T-helper 2 cell (primary cell): Measurements from ENCODE around the gene MXRA8.
A peak's percentile ranks its signal among the peaks of the same experiment; 100 is the strongest.

Source experiments
- DNase-seq, 5 experiments: peaks; one replicate each; pipeline versions ENCODE4 v3.0.0 to v3.0.0-alpha.2; 2012 to 2022

Gene MXRA8

GRCh38 chr1:1333551-1334241, 24.7 kb downstream of the MXRA8 start:
- no peak for DNase-seq

GRCh38 chr1:1332774-1333480, 25.4 kb downstream of the MXRA8 start:
- no peak for DNase-seq

- DNase-seq = no peak
These were observed 26.2 kb downstream of the MXRA8 start for GRCh38 chr1:1332031-1332755.

GRCh38 chr1:1331068-1331965, 27.0 kb downstream of the MXRA8 start, which contains the start of gene TAS1R3:
TSS of gene TAS1R3 (plus strand) at chr1:1331280. CDS start at chr1:1331346, 66 bp downstream.
- no peak for DNase-seq

GRCh38 chr1:1330366-1331067, 27.8 kb downstream of the MXRA8 start:
- DNase-seq = no peak

GRCh38 chr1:1329304-1330210, 28.8 kb downstream of the MXRA8 start:
- no peak for DNase-seq

GRCh38 chr1:1328254-1328653, 30.1 kb downstream of the MXRA8 start:
- DNase-seq = no peak

- no peak for DNase-seq
These were observed 31.1 kb downstream of the MXRA8 start for GRCh38 chr1:1327291-1327690.

GRCh38 chr1:1326075-1326605, 32.2 kb downstream of the MXRA8 start:
- DNase-seq = no peak

GRCh38 chr1:1325288-1326074, 32.9 kb downstream of the MXRA8 start:
- DNase-seq = no peak

GRCh38 chr1:1324524-1325287, 33.6 kb downstream of the MXRA8 start, which contains the start of the genes CPTP and INTS11:
TSS of gene CPTP (plus strand) at chr1:1324802. CDS start at chr1:1326911, 2,109 bp downstream.
TSS of gene INTS11 (minus strand) at chr1:1324660. CDS start at chr1:1324608, 52 bp downstream.
- DNase-seq = peak; percentile 91 to 96 (median 95)

GRCh38 chr1:1324084-1324523, 34.3 kb downstream of the MXRA8 start:
- DNase-seq = no peak

- no peak for DNase-seq
These were observed 35.4 kb downstream of the MXRA8 start for GRCh38 chr1:1322952-1323351.

GRCh38 chr1:1322418-1322817, 35.9 kb downstream of the MXRA8 start:
- DNase-seq = no peak

- DNase-seq = no peak
These were observed 36.9 kb downstream of the MXRA8 start for GRCh38 chr1:1321477-1321876.

GRCh38 chr1:1320666-1321448, 37.5 kb downstream of the MXRA8 start:
- DNase-seq = no peak

- DNase-seq = no peak
These were observed 38.8 kb downstream of the MXRA8 start for GRCh38 chr1:1319646-1319941.
